A549 (cell line): Measurements from ENCODE around the gene DCPS. TPM values are rescaled to one million over a fixed set of nuclear protein-coding genes. Genes with fewer than 3 reads are reported as not detected.
A peak's percentile ranks its signal among the peaks of the same experiment; 100 is the strongest.

Source experiments
- ATAC-seq, 2 experiments: fragments of 200-7000 bp in 1 of 2; fragments of >200 bp in 1 of 2; cut with Nextera tagmentation in 1 of 2; cut with Tn5 transposase in 1 of 2; 3 replicates each; pipeline versions ENCODE4 v1.8.0 to v1.9.1; 2018 to 2020; ENCODE audit warnings: mild to moderate bottlenecking in 1 of 2, moderate library complexity in 1 of 2
- CTCF ChIA-PET: fragments of 300-600 bp; sonication (Branson Sonifier 250); formaldehyde crosslinking; extraction: SDS; loops from one replicate; lab custom pipeline; 2021; ENCODE audit warnings: antibody characterized with exemption, inconsistent platforms; lab: Yijun Ruan, JAX
- POLR2A ChIA-PET: fragments of 350-600 bp; formaldehyde crosslinking; extraction: SDS; loops from one replicate; lab custom pipeline; 2021; ENCODE audit warnings: antibody characterized with exemption, inconsistent platforms; lab: Yijun Ruan, JAX
- DNase-seq, 2 experiments: peaks; one replicate each; pipeline versions ENCODE4 v3.0.0 to v3.0.0-alpha.2; 2011 to 2016; ENCODE audit warnings: low read depth in 1 of 2, low spot score in 1 of 2
- FAIRE-seq: peaks from 2 replicates; lab custom pipeline; 2011; peaks lifted over from hg19 to GRCh38; lab: Jason Lieb, UNC
- H3K27ac ChIP-seq, 2 experiments: fragments of >200 bp; sonication (Bioruptor Twin); formaldehyde crosslinking; 3 replicates each; pipeline ENCODE4 v1.5.1; 2016 to 2017
- H3K4me1 ChIP-seq: fragments of >200 bp; sonication (Bioruptor Twin); formaldehyde crosslinking; 3 replicates; pipeline ENCODE4 v1.6.1; 2016
- H3K4me2 ChIP-seq: fragments of >200 bp; sonication (Bioruptor Twin); formaldehyde crosslinking; 3 replicates; pipeline ENCODE4 v1.6.1; 2016
- H3K4me3 ChIP-seq: fragments of >200 bp; sonication (Bioruptor Twin); formaldehyde crosslinking; 3 replicates; pipeline ENCODE4 v1.5.1; 2016
- H3K9me3 ChIP-seq: fragments of >200 bp; sonication (Bioruptor Twin); formaldehyde crosslinking; 3 replicates; pipeline ENCODE4 v1.6.1; 2016
- BHLHE40 ChIP-seq: IDR thresholded peaks from 2 replicates; pipeline ENCODE4 v1.6.1; 2012; ENCODE audit warnings: low read depth, low read length, inconsistent platforms
- CEBPB ChIP-seq, 2 experiments: fragments of >200 bp in 1 of 2; sonication (Bioruptor Twin) in 1 of 2; formaldehyde crosslinking in 1 of 2; IDR thresholded peaks; 2 replicates each; pipeline ENCODE4 v1.6.1; 2012 to 2016
- CHD2 ChIP-seq: fragments of 150-350 bp; IDR thresholded peaks from 2 replicates; pipeline ENCODE4 v1.6.1; 2014; ENCODE audit warnings: low read length; ENCODE audit not compliant: partially characterized antibody
- EHMT2 ChIP-seq: fragments of 200-600 bp; sonication (generic); IDR thresholded peaks from 2 replicates; pipeline ENCODE4 v1.6.1; 2016; ENCODE audit warnings: antibody characterized with exemption, low read depth, mild to moderate bottlenecking, moderate library complexity
- EP300 ChIP-seq, 2 experiments: fragments of >200 bp; sonication (Bioruptor Twin); formaldehyde crosslinking; IDR thresholded peaks; 2 replicates in 1 of 2; 3 replicates in 1 of 2; pipeline ENCODE4 v1.6.1; 2016 to 2017
- FOSB ChIP-seq: fragments of 250-450 bp; sonication (Bioruptor Pico); IDR thresholded peaks from 2 replicates; pipeline ENCODE4 v1.5.0; 2020; ENCODE audit warnings: mild to moderate bottlenecking, moderate library complexity
- FOXS1 ChIP-seq: fragments of 250-450 bp; sonication (Bioruptor Pico); IDR thresholded peaks from 2 replicates; pipeline ENCODE4 v1.5.0; 2020; ENCODE audit warnings: mild to moderate bottlenecking, moderate library complexity
- GATA3 ChIP-seq: IDR thresholded peaks from 2 replicates; pipeline ENCODE4 v1.6.1; 2012; ENCODE audit warnings: borderline replicate concordance
- HOXB5 ChIP-seq: fragments of 250-450 bp; sonication (Bioruptor Pico); IDR thresholded peaks from 2 replicates; pipeline ENCODE4 v1.5.0; 2020; ENCODE audit warnings: mild to moderate bottlenecking, moderate library complexity
- PHF8 ChIP-seq: fragments of 200-600 bp; sonication (generic); IDR thresholded peaks from 2 replicates; pipeline ENCODE4 v1.6.1; 2016; ENCODE audit warnings: low read depth, mild to moderate bottlenecking, antibody characterized with exemption, moderate library complexity, borderline replicate concordance
- POLR2AphosphoS2 ChIP-seq: conservative IDR thresholded peaks from 2 replicates; pipeline ENCODE4 v1.6.1; 2012; ENCODE audit warnings: low read length, improper control_type of control experiment, inconsistent platforms
- RAD21 ChIP-seq, 2 experiments: fragments of >200 bp in 1 of 2; sonication (Bioruptor Twin) in 1 of 2; formaldehyde crosslinking in 1 of 2; IDR thresholded peaks in 1 of 2; conservative IDR thresholded peaks in 1 of 2; 2 replicates in 1 of 2; 3 replicates in 1 of 2; pipeline ENCODE4 v1.6.1; 2012 to 2018; ENCODE audit warnings: inconsistent platforms in 1 of 2
- RCOR1 ChIP-seq: fragments of 150-350 bp; IDR thresholded peaks from 2 replicates; pipeline ENCODE4 v1.6.1; 2014; ENCODE audit warnings: antibody characterized with exemption, low read length, low read depth
- TFCP2L1 ChIP-seq: fragments of 250-450 bp; sonication (Bioruptor Pico); IDR thresholded peaks from 2 replicates; pipeline ENCODE4 v1.5.0; 2021; ENCODE audit warnings: mild to moderate bottlenecking
- TP53 ChIP-seq: fragments of 250-450 bp; sonication (Bioruptor Pico); IDR thresholded peaks from 2 replicates; pipeline ENCODE4 v1.5.0; 2021; ENCODE audit warnings: mild to moderate bottlenecking, moderate library complexity
- ZC3H11A ChIP-seq: fragments of 450-650 bp; IDR thresholded peaks from 2 replicates; pipeline ENCODE4 v1.6.1; 2014; ENCODE audit warnings: antibody characterized with exemption, mild to moderate bottlenecking
- ZFP36 ChIP-seq: fragments of 450-650 bp; IDR thresholded peaks from 2 replicates; pipeline ENCODE4 v1.6.1; 2014; ENCODE audit warnings: borderline replicate concordance; ENCODE audit not compliant: partially characterized antibody
- WGBS: methylation state at CpG from one replicate; pipeline ENCODE4 v1.1.6; 2017; ENCODE audit errors: missing lambda C conversion rate; 5-methylcytosine and 5-hydroxymethylcytosine counted together
- polyA plus RNA-seq, 4 experiments: library from polyadenylated mRNA; depleted of rRNA in 3 of 4; stranded (reverse); fragments of >200 nt; fragmentation: RNase III in 1 of 4; extraction: RNeasy Plus Mini Kit Qiagen cat#74134 plus additional on column Dnase treatment in 1 of 4; gene quantifications; 2 replicates in 3 of 4; 3 replicates in 1 of 4; pipeline ENCODE4 v1.2.3, GENCODE V29; 2011 to 2017
- TF ChIP-seq, protein P1 (sequence below): IDR thresholded peaks from 2 replicates; pipeline ENCODE4 v1.6.1; 2012
- TF ChIP-seq, protein P2 (sequence below): fragments of 250-450 bp; sonication (Bioruptor Pico); IDR thresholded peaks from 2 replicates; pipeline ENCODE4 v1.5.0; 2020; ENCODE audit warnings: low read depth, mild to moderate bottlenecking, moderate library complexity
- TF ChIP-seq, protein P3 (sequence below): fragments of 250-450 bp; sonication (Bioruptor Pico); IDR thresholded peaks from 2 replicates; pipeline ENCODE4 v1.5.0; 2021; ENCODE audit warnings: mild to moderate bottlenecking, moderate library complexity, borderline replicate concordance
- TF ChIP-seq, protein P4 (sequence below): IDR thresholded peaks from 2 replicates; pipeline ENCODE4 v1.6.1; 2012
- TF ChIP-seq, protein P5 (sequence below): IDR thresholded peaks from 2 replicates; pipeline ENCODE4 v1.6.1; 2012; ENCODE audit warnings: low read depth, borderline replicate concordance

DCPS gene
- polyA plus RNA-seq, 2 of the 4 experiments (the other 2 are of a cell fraction): 17.8 to 23.0 TPM

DNA sequence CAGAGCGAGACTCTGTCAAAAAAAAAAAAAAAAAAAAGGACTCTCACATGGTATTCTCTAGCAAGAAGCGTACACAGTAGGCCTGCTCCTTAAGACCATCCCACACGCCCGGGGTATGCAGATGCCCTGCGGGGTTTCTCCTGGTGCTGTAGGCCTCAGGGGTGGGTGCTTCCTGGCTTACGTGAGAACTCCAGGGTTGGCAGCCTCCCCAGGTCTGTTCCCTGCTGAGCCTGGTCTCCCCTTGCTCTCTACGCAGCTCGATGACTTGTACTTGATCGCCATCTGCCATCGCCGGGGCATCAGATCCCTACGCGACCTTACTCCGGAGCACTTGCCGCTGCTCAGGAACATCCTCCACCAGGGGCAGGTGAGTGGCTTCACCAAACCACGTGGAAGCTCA lies 39.2 kb downstream of the DCPS start (continued):
- TF ChIP-seq CEBPB (IDR thresholded peaks at IDR 0.05): no peak
- TF ChIP-seq FOXS1 (CRISPR knock-in tag): no peak
- TF ChIP-seq CHD2: no peak
- TF ChIP-seq, protein P1, sequence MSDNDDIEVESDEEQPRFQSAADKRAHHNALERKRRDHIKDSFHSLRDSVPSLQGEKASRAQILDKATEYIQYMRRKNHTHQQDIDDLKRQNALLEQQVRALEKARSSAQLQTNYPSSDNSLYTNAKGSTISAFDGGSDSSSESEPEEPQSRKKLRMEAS: no peak
- TF ChIP-seq, all 56 proteins: peak for 0

DNA sequence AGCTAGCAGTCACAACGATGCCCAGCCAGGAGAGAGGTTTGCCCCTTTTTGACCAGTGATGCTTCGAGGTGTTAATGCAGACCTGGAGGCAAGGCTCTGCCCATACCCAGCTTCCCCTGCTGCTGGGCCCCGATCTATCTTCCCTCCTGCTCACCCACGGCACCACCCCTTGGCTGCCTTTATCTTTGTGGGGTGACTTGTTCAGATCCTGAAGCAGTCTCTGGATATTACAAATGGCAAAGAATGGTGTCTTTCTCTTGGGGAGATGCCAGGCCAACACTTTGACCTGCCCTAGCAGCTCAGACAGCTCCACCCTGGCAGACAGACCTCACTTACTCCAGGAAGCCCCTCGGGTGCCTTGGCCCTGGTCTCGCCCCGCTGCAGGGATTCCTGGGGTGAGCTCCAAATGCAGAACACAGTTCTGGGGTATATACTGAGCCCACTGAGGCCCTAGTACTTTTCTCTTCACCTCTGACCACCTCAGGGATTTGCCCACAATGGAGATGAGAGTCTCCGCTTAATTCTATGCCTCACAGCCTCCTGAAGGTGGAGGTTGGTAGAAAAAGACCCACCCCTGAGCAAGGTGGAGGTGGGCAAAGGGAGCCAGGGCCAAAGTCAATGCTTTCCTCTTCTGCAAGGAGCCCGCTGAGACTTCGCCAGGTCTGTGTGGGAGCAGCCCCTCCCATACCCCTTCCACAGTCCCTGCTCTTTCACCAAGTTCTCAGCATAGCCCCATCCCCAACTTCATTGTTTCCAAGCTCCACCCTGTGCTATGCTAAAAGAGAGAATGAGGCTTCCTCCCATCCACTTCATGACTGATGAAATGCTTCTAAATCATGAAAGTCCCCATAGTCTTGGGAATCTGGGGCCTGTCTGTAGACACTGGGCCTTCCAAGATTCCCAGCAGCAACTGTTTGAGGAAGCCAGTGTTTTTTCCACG lies 40.6 kb downstream of the DCPS start:
- CTCF ChIA-PET: interaction anchor here (1.4 kb wide), 1 partner anchor 37 kb away, joined by 3 read pairs; no protein-coding TSS in a partner anchor
- Histone ChIP-seq H3K4me1 (peaks cover 44% of the 10 kb centered on the region), H3K27ac (no peak overlapping the region), H3K4me3 (no peak overlapping the region), H3K9me3 (no peaks in the 10 kb centered on the region), H3K4me2 (no peak overlapping the region)
- FAIRE-seq (no peak), DNase-seq (no peak), ATAC-seq (no peak)
- POLR2A ChIA-PET: no interaction called here
- 86% methylated on average over 7 of the region's 11 CpGs for WGBS
- no peak for TF ChIP-seq EHMT2
- no peak for TF ChIP-seq ZC3H11A
- no peak for TF ChIP-seq ZFP36
- no peak for TF ChIP-seq POLR2AphosphoS2
- TF ChIP-seq, protein P2, sequence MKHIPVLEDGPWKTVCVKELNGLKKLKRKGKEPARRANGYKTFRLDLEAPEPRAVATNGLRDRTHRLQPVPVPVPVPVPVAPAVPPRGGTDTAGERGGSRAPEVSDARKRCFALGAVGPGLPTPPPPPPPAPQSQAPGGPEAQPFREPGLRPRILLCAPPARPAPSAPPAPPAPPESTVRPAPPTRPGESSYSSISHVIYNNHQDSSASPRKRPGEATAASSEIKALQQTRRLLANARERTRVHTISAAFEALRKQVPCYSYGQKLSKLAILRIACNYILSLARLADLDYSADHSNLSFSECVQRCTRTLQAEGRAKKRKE: no peak

DNA sequence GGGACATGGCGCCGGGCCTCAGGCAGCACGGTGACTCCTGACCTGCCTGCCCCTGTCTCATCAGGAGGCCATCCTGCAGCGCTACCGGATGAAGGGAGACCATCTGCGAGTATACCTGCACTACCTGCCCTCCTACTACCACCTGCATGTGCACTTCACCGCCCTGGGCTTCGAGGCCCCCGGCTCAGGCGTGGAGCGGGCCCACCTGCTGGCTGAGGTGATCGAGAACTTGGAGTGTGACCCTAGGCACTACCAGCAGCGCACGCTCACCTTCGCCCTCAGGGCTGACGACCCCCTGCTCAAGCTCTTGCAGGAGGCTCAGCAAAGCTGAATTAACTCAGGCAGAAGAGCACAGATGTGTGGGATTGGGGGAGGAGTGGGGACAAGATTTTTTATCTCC lies 41.4 kb downstream of the DCPS start:
- ChIA-PET CTCF (no interaction called here), POLR2A (no interaction called here)
- no peak overlapping the region for H3K4me3 ChIP-seq
- FAIRE-seq (no peak), ATAC-seq (no peak), DNase-seq (no peak)
- 94% methylated on average over 7 of the region's 16 CpGs for WGBS
- H3K4me1 ChIP-seq: peaks cover 35% of the 10 kb centered on the region
- no peak overlapping the region for H3K4me2 ChIP-seq
- TF ChIP-seq RCOR1 (no peak), PHF8 (no peak), EP300 (IDR thresholded peaks at IDR 0.05) (no peak), POLR2AphosphoS2 (no peak)
- peak overlapping the region in 1 of 2 experiments; percentile 64; a peak in 3 of 6 replicates for H3K27ac ChIP-seq
- H3K9me3 ChIP-seq: no peaks in the 10 kb centered on the region

DNA sequence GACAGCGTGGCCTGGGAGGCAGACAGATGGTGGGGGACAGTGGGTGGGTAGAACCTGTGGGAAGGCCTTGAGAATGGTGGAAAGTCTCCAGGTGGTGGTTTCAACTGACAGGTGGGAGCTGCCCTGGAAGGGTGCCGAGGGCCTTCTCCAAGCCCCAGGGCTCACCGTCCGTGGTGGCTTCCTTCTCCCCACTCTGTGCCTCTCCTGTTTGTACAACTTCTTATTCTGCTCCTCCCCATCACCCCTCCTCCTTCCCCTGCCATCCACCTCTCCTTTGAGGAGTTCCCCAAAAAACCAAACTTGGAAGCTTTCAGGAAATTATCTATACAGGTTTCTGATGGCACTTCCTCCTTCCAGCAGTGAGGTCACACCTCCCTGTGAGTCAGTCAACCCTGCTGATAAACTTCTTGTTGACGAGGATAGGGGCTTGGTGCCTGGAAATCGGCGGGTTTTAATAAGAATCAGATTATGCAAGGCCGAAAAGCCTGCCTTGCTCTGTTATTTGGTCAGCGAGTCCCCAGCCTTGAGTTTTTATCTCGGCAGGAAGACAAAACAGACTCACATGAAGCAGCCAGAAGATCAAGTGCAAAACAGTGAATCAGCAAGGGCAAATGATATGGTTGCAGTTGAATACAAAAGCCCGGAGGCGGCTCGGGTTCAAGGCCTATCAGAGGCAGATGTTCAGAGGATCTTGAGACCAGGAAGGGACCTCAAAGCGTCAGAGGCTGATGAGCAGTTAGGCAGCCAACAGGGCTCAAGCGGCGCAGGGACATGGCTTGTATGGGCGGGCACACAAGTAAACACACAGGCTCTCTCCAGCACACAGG lies 42.1 kb downstream of the DCPS start:
- ChIA-PET POLR2A (no interaction called here), CTCF (no interaction called here)
- 78% methylated on average over 16 of the region's 17 CpGs for WGBS
- H3K4me1 ChIP-seq: peaks cover 29% of the 10 kb centered on the region
- DNase-seq (no peak), ATAC-seq (no peak), FAIRE-seq (no peak)
- TF ChIP-seq, protein P3, sequence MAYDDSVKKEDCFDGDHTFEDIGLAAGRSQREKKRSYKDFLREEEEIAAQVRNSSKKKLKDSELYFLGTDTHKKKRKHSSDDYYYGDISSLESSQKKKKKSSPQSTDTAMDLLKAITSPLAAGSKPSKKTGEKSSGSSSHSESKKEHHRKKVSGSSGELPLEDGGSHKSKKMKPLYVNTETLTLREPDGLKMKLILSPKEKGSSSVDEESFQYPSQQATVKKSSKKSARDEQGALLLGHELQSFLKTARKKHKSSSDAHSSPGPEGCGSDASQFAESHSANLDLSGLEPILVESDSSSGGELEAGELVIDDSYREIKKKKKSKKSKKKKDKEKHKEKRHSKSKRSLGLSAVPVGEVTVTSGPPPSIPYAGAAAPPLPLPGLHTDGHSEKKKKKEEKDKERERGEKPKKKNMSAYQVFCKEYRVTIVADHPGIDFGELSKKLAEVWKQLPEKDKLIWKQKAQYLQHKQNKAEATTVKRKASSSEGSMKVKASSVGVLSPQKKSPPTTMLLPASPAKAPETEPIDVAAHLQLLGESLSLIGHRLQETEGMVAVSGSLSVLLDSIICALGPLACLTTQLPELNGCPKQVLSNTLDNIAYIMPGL (CRISPR knock-in tag): no peak
- no peak for TF ChIP-seq FOSB (CRISPR knock-in tag)
- no peak for TF ChIP-seq TFCP2L1
- no peak for TF ChIP-seq TP53 (CRISPR knock-in tag)
- no peak for TF ChIP-seq BHLHE40
- no peak for TF ChIP-seq HOXB5
- TF ChIP-seq, protein P1: no peak
- TF ChIP-seq, protein P4, sequence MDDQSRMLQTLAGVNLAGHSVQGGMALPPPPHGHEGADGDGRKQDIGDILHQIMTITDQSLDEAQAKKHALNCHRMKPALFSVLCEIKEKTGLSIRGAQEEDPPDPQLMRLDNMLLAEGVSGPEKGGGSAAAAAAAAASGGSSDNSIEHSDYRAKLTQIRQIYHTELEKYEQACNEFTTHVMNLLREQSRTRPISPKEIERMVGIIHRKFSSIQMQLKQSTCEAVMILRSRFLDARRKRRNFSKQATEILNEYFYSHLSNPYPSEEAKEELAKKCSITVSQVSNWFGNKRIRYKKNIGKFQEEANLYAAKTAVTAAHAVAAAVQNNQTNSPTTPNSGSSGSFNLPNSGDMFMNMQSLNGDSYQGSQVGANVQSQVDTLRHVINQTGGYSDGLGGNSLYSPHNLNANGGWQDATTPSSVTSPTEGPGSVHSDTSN: no peak
- TF ChIP-seq RAD21 (conservative IDR thresholded peaks at IDR 0.05 in 1 of 2, IDR thresholded peaks at IDR 0.05 in 1 of 2): no peak
- TF ChIP-seq GATA3: no peak
- no peak for TF ChIP-seq FOXS1 (CRISPR knock-in tag)
- TF ChIP-seq, protein P5, sequence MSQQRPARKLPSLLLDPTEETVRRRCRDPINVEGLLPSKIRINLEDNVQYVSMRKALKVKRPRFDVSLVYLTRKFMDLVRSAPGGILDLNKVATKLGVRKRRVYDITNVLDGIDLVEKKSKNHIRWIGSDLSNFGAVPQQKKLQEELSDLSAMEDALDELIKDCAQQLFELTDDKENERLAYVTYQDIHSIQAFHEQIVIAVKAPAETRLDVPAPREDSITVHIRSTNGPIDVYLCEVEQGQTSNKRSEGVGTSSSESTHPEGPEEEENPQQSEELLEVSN: no peak
- no peak overlapping the region for H3K4me3 ChIP-seq
- H3K4me2 ChIP-seq: peak overlapping the region; percentile 7; the same call in 1 of the 3 replicates
- no peaks in the 10 kb centered on the region for H3K9me3 ChIP-seq
- H3K27ac ChIP-seq: peak overlapping the region in 1 of 2 experiments; percentile 64; a peak in 4 of 6 replicates
